Upper lobe of right lung (tissue), 1 donor: Measurements from ENCODE around the gene ZNF513. TPM values are rescaled to one million over a fixed set of nuclear protein-coding genes. Genes with fewer than 3 reads are reported as not detected.

ENCODE experiments used
- ATAC-seq: fragments of 200-7000 bp; cut with Tn5 transposase; one replicate; pipeline ENCODE4 v1.9.1; 2020; ENCODE audit warnings: mild to moderate bottlenecking, moderate library complexity
- DNase-seq: peaks from one replicate; pipeline ENCODE4 v3.0.0-alpha.2; 2020
- H3K27ac ChIP-seq: fragments of 200-600 bp; one replicate; pipeline ENCODE4 v1.8.0; 2022
- H3K27me3 ChIP-seq: fragments of 200-600 bp; one replicate; pipeline ENCODE4 v1.8.0; 2022; ENCODE audit warnings: mild to moderate bottlenecking
- H3K36me3 ChIP-seq: fragments of 200-600 bp; one replicate; pipeline ENCODE4 v1.8.0; 2022
- H3K4me1 ChIP-seq: fragments of 200-600 bp; one replicate; pipeline ENCODE4 v1.8.0; 2022
- H3K4me3 ChIP-seq: fragments of 200-600 bp; one replicate; pipeline ENCODE4 v1.8.0; 2022; ENCODE audit warnings: mild to moderate bottlenecking
- H3K9me3 ChIP-seq: fragments of 200-600 bp; one replicate; pipeline ENCODE4 v1.8.0; 2022
- intact Hi-C: fragments of 100-400 bp; cut with DNase I; formaldehyde crosslinking; loops from one replicate; pipeline ENCODE4 v1.11.0; 2022
- total RNA-seq: library from RNA; stranded (reverse); fragmentation: NEBNext Ultra II Directional; extraction: Animal tissue kit (Norgen Biotek cat#: 25700); gene quantifications from one replicate; pipeline ENCODE4 v1.2.1, GENCODE V29; 2021
- TF ChIP-seq, protein P1 (sequence below): fragments of 200-600 bp; IDR thresholded peaks from one replicate; pipeline ENCODE4 v1.8.0; 2022; ENCODE audit warnings: antibody characterized with exemption
- donor health status: DM: no; HTN: yes; CAD: no; lungs with severe emphysema.

The ZNF513 gene
- total RNA-seq, 1 donor from 2014 or later, result 14.2 TPM

DNA sequence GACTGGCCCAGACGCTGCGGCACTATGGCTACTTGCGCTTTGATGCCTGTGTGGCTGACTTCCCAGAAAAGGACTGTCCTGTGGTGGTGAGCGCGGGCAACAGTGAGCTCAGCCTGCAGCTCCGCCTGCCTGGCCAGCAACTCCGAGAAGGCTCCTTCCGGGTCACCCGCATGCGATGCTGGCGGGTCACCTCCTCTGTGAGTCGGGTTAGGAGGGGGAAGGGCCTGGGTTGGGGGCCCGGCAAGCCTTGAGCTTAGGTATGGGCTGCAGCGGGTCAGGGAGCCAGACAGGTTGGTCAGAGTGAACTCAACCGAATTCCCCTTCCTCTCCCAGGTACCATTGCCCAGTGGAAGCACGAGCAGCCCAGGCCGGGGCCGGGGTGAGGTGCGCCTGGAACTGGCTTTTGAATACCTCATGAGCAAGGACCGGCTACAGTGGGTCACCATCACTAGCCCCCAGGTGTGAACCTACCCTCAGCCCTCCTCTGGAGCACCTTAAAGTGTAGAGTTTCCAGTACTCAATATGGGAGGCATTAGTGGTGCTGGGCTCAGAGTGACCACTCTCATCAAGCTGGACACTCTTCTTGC lies 4.9 kb downstream of the ZNF513 start:
- Histone ChIP-seq H3K36me3 (peaks cover 63% of the 10 kb centered on the region), H3K27ac (no peak overlapping the region), H3K27me3 (no peaks in the 10 kb centered on the region), H3K9me3 (no peaks in the 10 kb centered on the region), H3K4me1 (peaks cover 27% of the 10 kb centered on the region), H3K4me3 (no peak overlapping the region)
- ATAC-seq, result no peak
- intact Hi-C loops, result no loop called here
- TF ChIP-seq, protein P1, sequence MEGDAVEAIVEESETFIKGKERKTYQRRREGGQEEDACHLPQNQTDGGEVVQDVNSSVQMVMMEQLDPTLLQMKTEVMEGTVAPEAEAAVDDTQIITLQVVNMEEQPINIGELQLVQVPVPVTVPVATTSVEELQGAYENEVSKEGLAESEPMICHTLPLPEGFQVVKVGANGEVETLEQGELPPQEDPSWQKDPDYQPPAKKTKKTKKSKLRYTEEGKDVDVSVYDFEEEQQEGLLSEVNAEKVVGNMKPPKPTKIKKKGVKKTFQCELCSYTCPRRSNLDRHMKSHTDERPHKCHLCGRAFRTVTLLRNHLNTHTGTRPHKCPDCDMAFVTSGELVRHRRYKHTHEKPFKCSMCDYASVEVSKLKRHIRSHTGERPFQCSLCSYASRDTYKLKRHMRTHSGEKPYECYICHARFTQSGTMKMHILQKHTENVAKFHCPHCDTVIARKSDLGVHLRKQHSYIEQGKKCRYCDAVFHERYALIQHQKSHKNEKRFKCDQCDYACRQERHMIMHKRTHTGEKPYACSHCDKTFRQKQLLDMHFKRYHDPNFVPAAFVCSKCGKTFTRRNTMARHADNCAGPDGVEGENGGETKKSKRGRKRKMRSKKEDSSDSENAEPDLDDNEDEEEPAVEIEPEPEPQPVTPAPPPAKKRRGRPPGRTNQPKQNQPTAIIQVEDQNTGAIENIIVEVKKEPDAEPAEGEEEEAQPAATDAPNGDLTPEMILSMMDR, result no peak
- no peak for DNase-seq

GRCh38 chr2:27373567-27373966 lies 7.0 kb downstream of the ZNF513 start:
- H3K4me3 ChIP-seq, result no peak overlapping the region
- intact Hi-C loops, result no loop called here
- no peak overlapping the region for H3K27ac ChIP-seq
- H3K9me3 ChIP-seq, result no peaks in the 10 kb centered on the region
- DNase-seq, result no peak
- peaks cover 67% of the 10 kb centered on the region for H3K36me3 ChIP-seq
- TF ChIP-seq, protein P1, result no peak
- H3K4me1 ChIP-seq, result peaks cover 28% of the 10 kb centered on the region
- no peaks in the 10 kb centered on the region for H3K27me3 ChIP-seq
- ATAC-seq, result no peak

- ATAC-seq (no peak), DNase-seq (no peak)
- H3K36me3 ChIP-seq, result peaks cover 67% of the 10 kb centered on the region
- TF ChIP-seq, protein P1, result no peak
- peaks cover 29% of the 10 kb centered on the region for H3K4me1 ChIP-seq
- no peaks in the 10 kb centered on the region for H3K9me3 ChIP-seq
- H3K27ac ChIP-seq, result peak overlapping the region; percentile 94
- no peaks in the 10 kb centered on the region for H3K27me3 ChIP-seq
- H3K4me3 ChIP-seq, result no peak overlapping the region
- intact Hi-C loops, result no loop called here
These were observed 7.6 kb downstream of the ZNF513 start for GRCh38 chr2:27372937-27373336.

DNA sequence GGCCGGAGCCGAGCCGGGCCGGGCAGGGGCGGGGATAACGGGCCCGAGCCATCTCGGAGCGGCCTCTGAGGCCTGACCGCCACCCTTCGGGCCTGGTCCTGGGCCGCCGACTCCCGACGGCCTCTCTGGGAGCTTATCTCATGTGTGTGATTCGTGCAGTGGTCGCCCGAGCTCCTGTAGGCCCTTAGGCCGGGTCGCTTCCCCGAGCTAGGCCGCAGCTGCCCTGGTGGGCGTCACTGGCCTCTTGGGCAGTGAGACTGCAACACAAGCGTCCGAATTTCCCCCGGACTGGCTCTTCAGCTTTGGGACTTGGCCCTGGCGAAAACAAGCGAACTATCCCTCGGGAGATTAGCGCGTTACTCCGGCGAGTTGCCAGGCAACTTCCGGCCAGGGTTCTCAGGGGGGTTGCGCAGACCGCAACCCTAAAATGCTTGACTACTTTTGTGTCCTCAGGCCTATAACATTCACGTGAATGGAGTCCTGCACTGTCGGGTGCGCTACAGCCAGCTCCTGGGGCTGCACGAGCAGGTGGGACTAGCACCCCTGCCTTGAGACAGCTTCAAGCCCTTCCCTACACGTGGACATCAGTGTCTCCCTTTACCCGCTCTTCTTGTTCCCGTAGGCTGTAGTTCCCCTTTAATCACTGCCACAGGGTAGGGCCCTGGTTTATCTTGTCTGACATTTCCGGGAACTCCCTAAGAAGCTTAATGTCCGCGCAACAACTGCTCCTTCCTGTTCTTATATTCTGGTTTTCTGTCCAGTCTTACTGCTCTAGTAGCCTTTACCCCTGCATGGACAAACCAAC lies 9.5 kb downstream of the ZNF513 start:
- intact Hi-C loops, result no loop called here
- ATAC-seq, result peak; percentile 51
- Histone ChIP-seq H3K4me3 (peak overlapping the region; percentile 99), H3K9me3 (no peaks in the 10 kb centered on the region), H3K36me3 (peaks cover 67% of the 10 kb centered on the region), H3K4me1 (peaks cover 29% of the 10 kb centered on the region), H3K27me3 (no peaks in the 10 kb centered on the region), H3K27ac (peak overlapping the region; percentile 94)
- no peak for DNase-seq
- TF ChIP-seq, protein P1, result no peak

DNA sequence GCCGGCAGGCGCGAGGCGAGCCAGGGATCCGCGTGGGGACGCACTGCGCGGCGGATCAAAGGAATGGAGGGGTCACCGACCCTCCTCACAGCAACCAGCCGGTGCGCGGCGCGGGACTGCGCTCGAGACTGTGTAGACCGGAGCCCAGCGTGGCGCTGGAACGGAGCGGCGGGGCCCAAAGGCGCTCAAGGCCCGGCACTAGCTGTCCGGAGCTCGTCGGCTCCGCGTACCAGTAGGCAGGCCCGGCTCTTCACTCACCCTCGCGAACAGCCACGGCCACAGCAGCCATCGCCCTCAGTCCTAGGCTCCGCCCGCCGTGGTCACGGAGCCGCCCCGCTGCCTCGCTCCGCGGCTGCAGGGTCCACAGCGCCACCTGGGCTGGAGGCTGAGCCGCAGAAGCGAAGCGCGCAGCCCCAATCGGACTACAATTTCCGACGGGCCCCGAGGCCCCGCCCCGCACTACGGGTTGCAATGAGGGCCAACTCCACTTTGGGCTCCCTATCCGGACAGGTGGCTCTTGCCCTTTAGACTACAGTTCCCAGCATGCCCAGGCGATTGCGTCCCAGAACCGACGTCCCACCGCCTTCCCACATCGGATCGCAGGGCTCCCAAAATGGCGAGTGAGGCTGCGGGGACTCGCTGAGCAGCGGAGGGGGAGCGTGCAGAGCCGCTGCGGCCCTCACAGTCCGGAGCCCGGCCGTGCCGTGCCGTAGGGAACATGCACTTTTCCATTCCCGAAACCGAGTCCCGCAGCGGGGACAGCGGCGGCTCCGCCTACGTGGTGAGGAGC lies 10.3 kb downstream of the ZNF513 start, which contains the start of the genes EIF2B4 and SNX17:
EIF2B4 (minus strand) TSS at position 313 of the 790 bp plus-strand sequence; CDS start at position 289, 24 bp downstream.
SNX17 (plus strand) TSS at position 591 of the 790 bp plus-strand sequence; CDS start at position 719, 128 bp downstream.
- peak within 1 kb of the TSS; percentile 99 for H3K4me3 ChIP-seq
- no peaks in the 10 kb centered on the region for H3K27me3 ChIP-seq
- peaks cover 65% of the 10 kb centered on the region for H3K36me3 ChIP-seq
- TF ChIP-seq, protein P1, result peak; percentile 85
- ATAC-seq, result peak; percentile 96
- no peaks in the 10 kb centered on the region for H3K9me3 ChIP-seq
- intact Hi-C loops, result no loop called here
- peak; percentile 100 for DNase-seq
- peak within 1 kb of the TSS; percentile 94 for H3K27ac ChIP-seq
- H3K4me1 ChIP-seq, result peaks cover 29% of the 10 kb centered on the region
